Esophagus muscularis mucosa (tissue), 3 donors: ENCODE results near the gene BTF3.

ENCODE experiments used
- CTCF ChIP-seq, 3 experiments: fragments of 200-600 bp in 2 of 3; fragments of 450-650 bp in 1 of 3; sonication (generic) in 2 of 3; IDR thresholded peaks; one replicate each; pipeline ENCODE4 v1.5.1; 2017 to 2019; ENCODE audit warnings: antibody characterized with exemption in 3 of 3, mild to moderate bottlenecking in 2 of 3, moderate library complexity in 1 of 3
- POLR2AphosphoS5 ChIP-seq, 2 donors: sonication (generic); formaldehyde crosslinking; IDR thresholded peaks; one replicate each; pipeline ENCODE4 v1.6.1; 2017; ENCODE audit warnings: antibody characterized with exemption in 2 of 2

GRCh38 chr5:73519531-73520283 lies 21.5 kb downstream of the BTF3 start:
- no peak for TF ChIP-seq POLR2AphosphoS5 (IDR thresholded peaks at IDR 0.05)
- TF ChIP-seq CTCF (IDR thresholded peaks at IDR 0.05) = peak; percentile 58 to 76 (median 64)
